ENCODE measurements around the gene ALAS2. TPM values are rescaled to one million over a fixed set of nuclear protein-coding genes. Genes with fewer than 3 reads are reported as not detected.

The ALAS2 gene
- total RNA-seq, 1 experiment from 2014 or later, result not detected

DNA sequence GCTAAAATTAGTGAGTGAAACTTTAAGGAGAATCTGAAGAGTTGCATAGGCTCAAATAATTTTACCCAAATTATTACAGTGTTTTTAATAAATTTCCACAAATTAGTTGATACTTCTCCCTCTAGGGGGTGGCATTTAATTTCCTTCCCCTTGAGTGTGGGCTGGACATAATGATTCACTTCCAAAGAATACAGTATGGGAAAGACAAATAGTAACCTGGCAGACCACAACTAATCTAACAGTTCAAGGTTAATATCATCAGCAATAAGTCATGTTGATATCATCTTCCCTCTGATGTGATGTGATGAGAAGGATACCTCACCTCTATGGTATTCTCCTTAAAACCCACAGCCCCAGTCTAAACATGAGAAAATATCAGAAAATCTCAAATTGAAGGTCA is 52.3 kb downstream of the ALAS2 start:
- H3K27me3 ChIP-seq (ENCODE audit: low read length), result no peaks in the 10 kb centered on the region
- H3K79me2 ChIP-seq (ENCODE audit: low read length), result no peaks in the 10 kb centered on the region
- H3K9me2 ChIP-seq (replicated peaks; ENCODE audit: insufficient read depth, low read length), result no peaks in the 10 kb centered on the region
- no peaks in the 10 kb centered on the region for H4K20me1 ChIP-seq (ENCODE audit: insufficient read depth, low read depth, low read length)
- no peak overlapping the region for H3K9ac ChIP-seq (ENCODE audit: low read length)
- H3K27ac ChIP-seq (ENCODE audit: low read length), result no peak overlapping the region
- no peaks in the 10 kb centered on the region for H3K36me3 ChIP-seq (ENCODE audit: insufficient read depth, low read length)
- H2AFZ ChIP-seq (ENCODE audit: low read length), result no peak overlapping the region
- no peaks in the 10 kb centered on the region for H3K4me1 ChIP-seq (ENCODE audit: low read length)
- no peak overlapping the region for H3K4me3 ChIP-seq (ENCODE audit: low read length)
- no peak for DNase-seq
- H3K9me3 ChIP-seq (ENCODE audit: low read length), result no peaks in the 10 kb centered on the region
- no peak overlapping the region for H3K4me2 ChIP-seq (ENCODE audit: low read depth, low read length, poor library complexity, severe bottlenecking)

DNA sequence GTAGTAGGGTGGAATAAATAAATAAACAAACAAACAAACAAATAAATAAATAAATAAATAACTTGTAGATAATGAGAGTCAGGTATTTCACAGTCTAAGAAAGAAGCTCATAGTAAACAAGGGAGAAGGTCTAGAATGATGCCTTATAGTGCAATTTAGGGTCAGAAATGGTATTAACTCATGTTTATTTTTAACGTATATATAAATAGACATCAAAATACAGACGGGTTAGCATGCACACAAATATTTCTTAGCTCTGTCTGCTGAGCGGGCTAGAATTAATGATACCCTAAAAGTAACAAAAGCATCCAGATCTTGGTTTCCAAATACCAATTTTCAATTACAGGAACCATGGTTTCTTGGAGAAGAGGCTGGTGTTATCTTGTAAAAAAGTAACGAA is 53.4 kb downstream of the ALAS2 start:
- no peak overlapping the region for H3K9ac ChIP-seq (ENCODE audit: low read length)
- no peaks in the 10 kb centered on the region for H3K27me3 ChIP-seq (ENCODE audit: low read length)
- no peaks in the 10 kb centered on the region for H3K79me2 ChIP-seq (ENCODE audit: low read length)
- no peak overlapping the region for H3K27ac ChIP-seq (ENCODE audit: low read length)
- no peak for DNase-seq
- H4K20me1 ChIP-seq (ENCODE audit: insufficient read depth, low read depth, low read length), result no peaks in the 10 kb centered on the region
- H3K9me2 ChIP-seq (replicated peaks; ENCODE audit: insufficient read depth, low read length), result no peaks in the 10 kb centered on the region
- no peak overlapping the region for H2AFZ ChIP-seq (ENCODE audit: low read length)
- no peaks in the 10 kb centered on the region for H3K4me1 ChIP-seq (ENCODE audit: low read length)
- no peaks in the 10 kb centered on the region for H3K9me3 ChIP-seq (ENCODE audit: low read length)
- H3K4me3 ChIP-seq (ENCODE audit: low read length), result no peak overlapping the region
- no peaks in the 10 kb centered on the region for H3K36me3 ChIP-seq (ENCODE audit: insufficient read depth, low read length)
- H3K4me2 ChIP-seq (ENCODE audit: low read depth, low read length, poor library complexity, severe bottlenecking), result no peak overlapping the region

DNA sequence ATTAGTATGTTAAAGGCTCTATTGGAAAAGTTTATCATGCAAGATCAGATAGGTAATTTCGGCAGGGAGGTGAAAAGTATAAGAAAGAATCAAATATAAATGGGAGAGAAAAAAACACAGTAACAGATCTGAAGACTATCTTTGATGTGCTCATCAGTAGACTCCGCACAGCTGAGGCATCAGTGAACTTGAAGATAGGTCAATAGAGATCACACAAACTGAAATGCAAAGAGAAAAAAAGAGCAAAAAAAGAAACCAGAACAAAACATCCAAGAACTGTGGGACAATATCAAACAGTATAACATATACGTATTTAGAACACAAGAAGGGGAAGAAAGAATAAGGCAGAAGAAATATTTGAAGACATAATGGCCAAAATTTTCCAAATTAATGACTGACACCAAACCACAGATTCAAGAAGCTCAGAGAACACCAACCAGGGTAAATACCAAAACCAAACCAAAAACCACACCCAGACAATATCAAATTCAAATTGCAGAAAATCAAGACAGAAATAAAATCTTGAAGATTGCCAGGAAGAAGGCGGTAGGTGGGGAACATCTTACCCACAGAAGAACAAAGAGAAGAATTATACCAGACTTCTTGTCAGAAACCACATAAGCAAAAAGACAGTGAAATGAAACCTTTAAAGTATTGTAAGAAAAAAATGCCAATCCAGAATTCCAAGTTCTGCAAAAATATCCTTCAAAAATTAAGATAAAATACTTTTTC is 65.8 kb downstream of the ALAS2 start:
- Histone ChIP-seq H2AFZ (ENCODE audit: low read length) (no peak overlapping the region), H3K27ac (ENCODE audit: low read length) (no peak overlapping the region), H3K79me2 (ENCODE audit: low read length) (no peaks in the 10 kb centered on the region), H4K20me1 (ENCODE audit: insufficient read depth, low read depth, low read length) (no peaks in the 10 kb centered on the region), H3K9me2 (replicated peaks; ENCODE audit: insufficient read depth, low read length) (no peaks in the 10 kb centered on the region), H3K9me3 (ENCODE audit: low read length) (peaks cover 4% of the 10 kb centered on the region; the same call in 1 of the 2 replicates), H3K36me3 (ENCODE audit: insufficient read depth, low read length) (no peaks in the 10 kb centered on the region), H3K4me1 (ENCODE audit: low read length) (no peaks in the 10 kb centered on the region), H3K4me2 (ENCODE audit: low read depth, low read length, poor library complexity, severe bottlenecking) (no peak overlapping the region), H3K27me3 (ENCODE audit: low read length) (no peaks in the 10 kb centered on the region), H3K4me3 (ENCODE audit: low read length) (no peak overlapping the region), H3K9ac (ENCODE audit: low read length) (no peak overlapping the region)
- DNase-seq, result no peak

DNA sequence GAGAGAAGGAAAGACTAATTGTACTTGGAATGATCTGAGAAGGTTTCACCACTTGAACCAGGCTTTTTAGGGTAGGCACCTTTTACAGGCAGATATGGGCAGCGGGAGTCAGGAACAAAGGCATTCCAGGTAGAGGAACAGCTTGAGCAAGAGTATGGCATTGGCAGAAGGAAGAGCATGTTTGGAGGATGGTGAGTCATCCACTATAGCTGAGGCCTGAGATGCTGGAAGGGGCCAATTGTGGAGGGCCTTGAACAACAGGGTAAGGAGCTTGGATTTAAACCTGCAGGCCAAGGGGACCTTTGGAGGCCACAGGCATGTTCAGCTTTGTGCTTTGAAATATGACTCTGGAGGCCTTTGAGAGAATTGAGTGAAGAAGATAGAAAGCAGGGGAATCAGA is 69.0 kb downstream of the ALAS2 start:
- Histone ChIP-seq H3K9ac (ENCODE audit: low read length) (no peak overlapping the region), H3K9me3 (ENCODE audit: low read length) (no peaks in the 10 kb centered on the region), H3K27me3 (ENCODE audit: low read length) (no peaks in the 10 kb centered on the region), H3K27ac (ENCODE audit: low read length) (no peak overlapping the region), H4K20me1 (ENCODE audit: insufficient read depth, low read depth, low read length) (no peaks in the 10 kb centered on the region), H3K36me3 (ENCODE audit: insufficient read depth, low read length) (no peaks in the 10 kb centered on the region), H2AFZ (ENCODE audit: low read length) (no peak overlapping the region), H3K4me3 (ENCODE audit: low read length) (no peak overlapping the region), H3K9me2 (replicated peaks; ENCODE audit: insufficient read depth, low read length) (no peaks in the 10 kb centered on the region), H3K4me1 (ENCODE audit: low read length) (no peaks in the 10 kb centered on the region), H3K4me2 (ENCODE audit: low read depth, low read length, poor library complexity, severe bottlenecking) (no peak overlapping the region), H3K79me2 (ENCODE audit: low read length) (no peaks in the 10 kb centered on the region)
- DNase-seq, result no peak

Other genes with a start within 250 kb of the ALAS2 start
- not detected in 2 replicates for gene ITIH6, start 232.7 kb downstream of the ALAS2 start, total RNA-seq (2014; rRNA removed; shearing (Covaris generic); ENCODE audit: low replicate concordance)
- gene MAGED2, start 223.2 kb downstream of the ALAS2 start, total RNA-seq (2014; rRNA removed; shearing (Covaris generic); ENCODE audit: low replicate concordance), result 36.5 and 52.2 TPM in 2 replicates
- gene TRO, start 110.2 kb downstream of the ALAS2 start, total RNA-seq (2014; rRNA removed; shearing (Covaris generic); ENCODE audit: low replicate concordance), result not detected in 2 replicates
- gene PFKFB1, start 36.8 kb downstream of the ALAS2 start, total RNA-seq (2014; rRNA removed; shearing (Covaris generic); ENCODE audit: low replicate concordance), result 0.22 and 0.25 TPM in 2 replicates
- 10.8 and 11.8 TPM in 2 replicates for gene APEX2, start 30.6 kb downstream of the ALAS2 start, total RNA-seq (2014; rRNA removed; shearing (Covaris generic); ENCODE audit: low replicate concordance)
- not detected in 2 replicates for gene PAGE2B, start 44.1 kb upstream of the ALAS2 start, total RNA-seq (2014; rRNA removed; shearing (Covaris generic); ENCODE audit: low replicate concordance)
- not detected in 2 replicates for gene PAGE2, start 58.0 kb upstream of the ALAS2 start, total RNA-seq (2014; rRNA removed; shearing (Covaris generic); ENCODE audit: low replicate concordance)
- not detected in 2 replicates for gene PAGE5, start 189.4 kb upstream of the ALAS2 start, total RNA-seq (2014; rRNA removed; shearing (Covaris generic); ENCODE audit: low replicate concordance)
- gene PAGE3, start 233.9 kb upstream of the ALAS2 start, total RNA-seq (2014; rRNA removed; shearing (Covaris generic); ENCODE audit: low replicate concordance), result not detected in 2 replicates

Data from Karpas-422 (cell line).